DND-41 (cell line): ENCODE measurements around the gene SIGLEC7.

Experiments used
- CTCF ChIP-seq: IDR thresholded peaks from 2 replicates; pipeline ENCODE4 v1.5.1; 2012; ENCODE audit warnings: borderline replicate concordance, low read length, moderate library complexity, mild to moderate bottlenecking; ENCODE audit not compliant: poor library complexity, severe bottlenecking; ENCODE audit errors: extremely low read depth
- EZH2 ChIP-seq: IDR thresholded peaks from 3 replicates; pipeline ENCODE4 v1.6.1; 2012; ENCODE audit warnings: borderline replicate concordance, low read depth, mild to moderate bottlenecking, moderate library complexity, low read length, inconsistent platforms; ENCODE audit not compliant: severe bottlenecking

- TF ChIP-seq CTCF = no peak
- no peak for TF ChIP-seq EZH2
Observed at GRCh38 chr19:51100601-51101000, 41.5 kb upstream of the SIGLEC7 start.
